Neural cell (in vitro differentiated cells): ENCODE results near the gene MAD1L1. TPM values are rescaled to one million over a fixed set of nuclear protein-coding genes. Genes with fewer than 3 reads are reported as not detected.

Experiments
- H2AFZ ChIP-seq: fragments of 200-600, 300-800 bp; sonication (generic), shearing (Covaris generic); 2 replicates; pipeline ENCODE4 v1.6.0; 2014; ENCODE audit warnings: low read depth, mild to moderate bottlenecking, antibody characterized with exemption, low read length, moderate library complexity
- H3F3A ChIP-seq: fragments of 200-600 bp; shearing (Covaris generic); 2 replicates; pipeline ENCODE4 v1.6.1; 2016; ENCODE audit warnings: mild to moderate bottlenecking, moderate library complexity, mixed read lengths, antibody characterized with exemption, low read length; ENCODE audit not compliant: insufficient read depth, poor library complexity, severe bottlenecking
- H3K27ac ChIP-seq: fragments of 200-600, 300-800 bp; sonication (generic), shearing (Covaris generic); 2 replicates; pipeline ENCODE4 v1.5.1; 2014; ENCODE audit warnings: mild to moderate bottlenecking, low read length, moderate library complexity
- H3K27me3 ChIP-seq: fragments of 300-800, 200-600 bp; sonication (generic), shearing (Covaris generic); 2 replicates; pipeline ENCODE4 v1.6.0; 2014; ENCODE audit warnings: mild to moderate bottlenecking, low read depth, low read length, moderate library complexity; ENCODE audit not compliant: insufficient read depth
- H3K36me3 ChIP-seq: fragments of 300-800, 200-600 bp; sonication (generic), shearing (Covaris generic); 2 replicates; pipeline ENCODE4 v1.5.1; 2014; ENCODE audit warnings: mild to moderate bottlenecking, antibody characterized with exemption, low read length, moderate library complexity; ENCODE audit not compliant: insufficient read depth
- H3K4me2 ChIP-seq: fragments of 300-800, 200-600 bp; sonication (generic), shearing (Covaris generic); 2 replicates; pipeline ENCODE4 v1.6.0; 2014; ENCODE audit warnings: mild to moderate bottlenecking, low read length
- H3K4me3 ChIP-seq: fragments of 300-800, 200-600 bp; sonication (generic), shearing (Covaris generic); 2 replicates; pipeline ENCODE4 v1.5.1; 2014; ENCODE audit warnings: mild to moderate bottlenecking, low read length, moderate library complexity
- H3K79me2 ChIP-seq: fragments of 200-600 bp; shearing (Covaris generic); replicated peaks from 2 replicates; pipeline ENCODE4 v1.6.0; 2014; ENCODE audit warnings: mild to moderate bottlenecking, low read length, moderate library complexity; ENCODE audit not compliant: insufficient read depth
- H3K9ac ChIP-seq: fragments of 300-800, 200-600 bp; sonication (generic), shearing (Covaris generic); 2 replicates; pipeline ENCODE4 v1.6.1; 2016; ENCODE audit warnings: mild to moderate bottlenecking, low read length, mixed read lengths
- H3K9me2 ChIP-seq: fragments of 200-600 bp; shearing (Covaris generic); 2 replicates; pipeline ENCODE4 v1.6.1; 2016; ENCODE audit warnings: mild to moderate bottlenecking, low read length, mixed read lengths; ENCODE audit not compliant: insufficient read depth
- H3K9me3 ChIP-seq: fragments of 200-600, 300-800 bp; sonication (generic), shearing (Covaris generic); 2 replicates; pipeline ENCODE4 v1.6.1; 2016; ENCODE audit warnings: mild to moderate bottlenecking, mixed run types, low read length, moderate library complexity, mixed read lengths
- H4K20me1 ChIP-seq: fragments of 200-600 bp; shearing (Covaris generic); 2 replicates; pipeline ENCODE4 v1.6.1; 2016; ENCODE audit warnings: mild to moderate bottlenecking, mixed run types; ENCODE audit not compliant: insufficient read depth
- CTCF ChIP-seq: fragments of 450-650 bp; IDR thresholded peaks from 2 replicates; pipeline ENCODE4 v1.5.1; 2014; ENCODE audit warnings: antibody characterized with exemption, mild to moderate bottlenecking, moderate library complexity; ENCODE audit not compliant: poor library complexity, severe bottlenecking
- EP300 ChIP-seq: fragments of 450-650 bp; conservative IDR thresholded peaks from 2 replicates; pipeline ENCODE4 v1.6.1; 2014; ENCODE audit warnings: antibody characterized with exemption, mild to moderate bottlenecking, moderate library complexity; ENCODE audit not compliant: poor library complexity, severe bottlenecking
- EZH2 ChIP-seq: fragments of 200-600, 300-800 bp; shearing (Covaris generic), sonication (generic); IDR thresholded peaks from 2 replicates; pipeline ENCODE4 v1.6.1; 2014; ENCODE audit warnings: antibody characterized with exemption, low read length, borderline replicate concordance, mild to moderate bottlenecking; ENCODE audit not compliant: insufficient read depth, poor library complexity, severe bottlenecking
- MXI1 ChIP-seq: fragments of 450-650 bp; conservative IDR thresholded peaks from 2 replicates; pipeline ENCODE4 v1.6.1; 2014; ENCODE audit warnings: antibody characterized with exemption, mild to moderate bottlenecking; ENCODE audit not compliant: poor library complexity, severe bottlenecking
- POLR2AphosphoS5 ChIP-seq: IDR thresholded peaks from 2 replicates; pipeline ENCODE4 v1.6.1; 2012
- RAD21 ChIP-seq: fragments of 450-650 bp; conservative IDR thresholded peaks from 2 replicates; pipeline ENCODE4 v1.6.1; 2014; ENCODE audit warnings: antibody characterized with exemption, mild to moderate bottlenecking, moderate library complexity
- REST ChIP-seq: IDR thresholded peaks from 2 replicates; pipeline ENCODE4 v1.6.1; 2012; ENCODE audit warnings: borderline replicate concordance
- SMC3 ChIP-seq: fragments of 450-650 bp; conservative IDR thresholded peaks from 2 replicates; pipeline ENCODE4 v1.6.1; 2014; ENCODE audit warnings: antibody characterized with exemption, mild to moderate bottlenecking, moderate library complexity; ENCODE audit not compliant: poor library complexity
- TAF1 ChIP-seq: IDR thresholded peaks from 2 replicates; pipeline ENCODE4 v1.6.1; 2012; ENCODE audit warnings: low read depth
- polyA plus RNA-seq: library from polyadenylated mRNA; depleted of rRNA; stranded (reverse); fragments of >200 nt; gene quantifications from 2 replicates; pipeline ENCODE4 v1.2.3, GENCODE V29; 2014

The MAD1L1 gene
- polyA plus RNA-seq, 1 donor from 2014 or later: 31.4 TPM

- Histone ChIP-seq H3K27me3 (no peaks in the 10 kb centered on the region), H3K9ac (no peak overlapping the region), H3K9me3 (no peaks in the 10 kb centered on the region), H3K36me3 (no peaks in the 10 kb centered on the region), H3F3A (no peaks in the 10 kb centered on the region), H3K27ac (no peak overlapping the region), H3K4me3 (no peak overlapping the region), H3K9me2 (no peaks in the 10 kb centered on the region), H3K4me2 (no peak overlapping the region), H4K20me1 (no peaks in the 10 kb centered on the region), H3K79me2 (no peaks in the 10 kb centered on the region), H2AFZ (no peak overlapping the region)
- TF ChIP-seq CTCF (no peak), EP300 (no peak), POLR2AphosphoS5 (no peak)
Measured at GRCh38 chr7:2079332-2080059, 153.2 kb downstream of the MAD1L1 start.

GRCh38 chr7:2078899-2079298 lies 153.8 kb downstream of the MAD1L1 start:
- Histone ChIP-seq H3K27ac (no peak overlapping the region), H3F3A (no peaks in the 10 kb centered on the region), H3K36me3 (no peaks in the 10 kb centered on the region), H3K4me2 (no peak overlapping the region), H2AFZ (no peak overlapping the region), H3K4me3 (no peak overlapping the region), H3K27me3 (no peaks in the 10 kb centered on the region), H3K9ac (no peak overlapping the region), H4K20me1 (no peaks in the 10 kb centered on the region), H3K9me3 (no peaks in the 10 kb centered on the region), H3K9me2 (no peaks in the 10 kb centered on the region), H3K79me2 (no peaks in the 10 kb centered on the region)
- TF ChIP-seq EP300 (no peak), TAF1 (no peak), REST (no peak), POLR2AphosphoS5 (no peak), RAD21 (no peak), CTCF (no peak), SMC3 (no peak), EZH2 (no peak), MXI1 (no peak)
